ENCODE measurements around the gene WNT7B. TPM values are rescaled to one million over a fixed set of nuclear protein-coding genes. Genes with fewer than 3 reads are reported as not detected.

WNT7B gene
- total and polyA plus RNA-seq, 2 experiments from 2014 or later: 0.10 TPM; not detected in 1

- TF ChIP-seq ZNF462 (CRISPR knock-in tag; IDR thresholded peaks at IDR 0.05): no peak
These were observed 100.6 kb downstream of the WNT7B start (continued) for GRCh38 chr22:45876136-45877035.

DNA sequence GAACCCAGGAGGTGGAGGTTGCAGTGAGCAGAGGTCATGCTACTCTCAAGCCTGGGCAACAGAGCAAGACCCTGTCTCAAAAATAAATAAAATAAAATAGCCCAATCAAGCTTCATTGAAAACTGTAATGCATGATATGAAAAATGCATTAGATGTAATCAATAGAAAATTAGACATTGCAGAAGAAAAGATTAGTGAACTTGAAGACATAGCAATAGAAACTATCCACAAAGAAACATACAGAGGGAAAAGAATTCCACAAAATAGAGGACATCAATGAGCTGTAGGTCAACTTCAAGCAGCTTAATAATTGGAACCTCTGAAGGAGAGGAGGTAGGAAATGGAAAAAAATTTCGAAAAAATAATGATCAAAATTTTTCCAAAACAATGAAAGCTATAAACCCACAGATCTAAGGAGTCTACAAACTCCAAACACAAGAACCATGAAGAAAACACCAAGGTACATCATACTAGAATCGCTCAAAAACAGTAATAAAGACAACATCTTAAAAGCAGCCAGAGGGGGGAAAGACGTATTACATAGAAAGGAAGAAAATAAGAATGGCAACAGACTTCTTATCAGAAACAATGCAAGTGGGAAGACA lies 104.2 kb downstream of the WNT7B start:
- DNase-seq (ENCODE audit: low spot score): no peak
- no peak overlapping the region for H3K27ac Mint-ChIP-seq
- H3K4me2 ChIP-seq: no peak overlapping the region
- H3K27me3 Mint-ChIP-seq (ENCODE audit: insufficient read depth, low read depth, poor library complexity): peaks cover 27% of the 10 kb centered on the region
- no peaks in the 10 kb centered on the region; the same call in 1 of the 2 replicates for H3K4me1 ChIP-seq (ENCODE audit: insufficient read depth)
- no peaks in the 10 kb centered on the region for H3K36me3 ChIP-seq (ENCODE audit: insufficient read depth)
- no peak overlapping the region for H3K27ac ChIP-seq (ENCODE audit: low read depth)
- no peak overlapping the region for H2AFZ ChIP-seq
- peaks cover 15% of the 10 kb centered on the region for H3K4me1 Mint-ChIP-seq
- no peaks in the 10 kb centered on the region for H3K79me2 ChIP-seq (replicated peaks; ENCODE audit: insufficient read depth)
- no peaks in the 10 kb centered on the region; the same call in 1 of the 3 replicates for H3K9me3 Mint-ChIP-seq
- no peaks in the 10 kb centered on the region for H3K9me2 ChIP-seq (ENCODE audit: insufficient read depth)
- H3F3A ChIP-seq (replicated peaks; ENCODE audit: low read depth): no peaks in the 10 kb centered on the region
- no peak overlapping the region for H3K4me3 Mint-ChIP-seq
- ATAC-seq: no peak
- H4K20me1 ChIP-seq (replicated peaks; ENCODE audit: insufficient read depth): no peaks in the 10 kb centered on the region; the same call in 1 of the 2 replicates
- no peaks in the 10 kb centered on the region for H3K36me3 Mint-ChIP-seq (ENCODE audit: low read depth)
- peaks cover 22% of the 10 kb centered on the region for H3K27me3 ChIP-seq (ENCODE audit: insufficient read depth)
- H3K4me3 ChIP-seq: no peak overlapping the region
- no peak for TF ChIP-seq ZNF462 (CRISPR knock-in tag; IDR thresholded peaks at IDR 0.05)
- TF ChIP-seq, protein P1, sequence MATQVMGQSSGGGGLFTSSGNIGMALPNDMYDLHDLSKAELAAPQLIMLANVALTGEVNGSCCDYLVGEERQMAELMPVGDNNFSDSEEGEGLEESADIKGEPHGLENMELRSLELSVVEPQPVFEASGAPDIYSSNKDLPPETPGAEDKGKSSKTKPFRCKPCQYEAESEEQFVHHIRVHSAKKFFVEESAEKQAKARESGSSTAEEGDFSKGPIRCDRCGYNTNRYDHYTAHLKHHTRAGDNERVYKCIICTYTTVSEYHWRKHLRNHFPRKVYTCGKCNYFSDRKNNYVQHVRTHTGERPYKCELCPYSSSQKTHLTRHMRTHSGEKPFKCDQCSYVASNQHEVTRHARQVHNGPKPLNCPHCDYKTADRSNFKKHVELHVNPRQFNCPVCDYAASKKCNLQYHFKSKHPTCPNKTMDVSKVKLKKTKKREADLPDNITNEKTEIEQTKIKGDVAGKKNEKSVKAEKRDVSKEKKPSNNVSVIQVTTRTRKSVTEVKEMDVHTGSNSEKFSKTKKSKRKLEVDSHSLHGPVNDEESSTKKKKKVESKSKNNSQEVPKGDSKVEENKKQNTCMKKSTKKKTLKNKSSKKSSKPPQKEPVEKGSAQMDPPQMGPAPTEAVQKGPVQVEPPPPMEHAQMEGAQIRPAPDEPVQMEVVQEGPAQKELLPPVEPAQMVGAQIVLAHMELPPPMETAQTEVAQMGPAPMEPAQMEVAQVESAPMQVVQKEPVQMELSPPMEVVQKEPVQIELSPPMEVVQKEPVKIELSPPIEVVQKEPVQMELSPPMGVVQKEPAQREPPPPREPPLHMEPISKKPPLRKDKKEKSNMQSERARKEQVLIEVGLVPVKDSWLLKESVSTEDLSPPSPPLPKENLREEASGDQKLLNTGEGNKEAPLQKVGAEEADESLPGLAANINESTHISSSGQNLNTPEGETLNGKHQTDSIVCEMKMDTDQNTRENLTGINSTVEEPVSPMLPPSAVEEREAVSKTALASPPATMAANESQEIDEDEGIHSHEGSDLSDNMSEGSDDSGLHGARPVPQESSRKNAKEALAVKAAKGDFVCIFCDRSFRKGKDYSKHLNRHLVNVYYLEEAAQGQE (IDR thresholded peaks at IDR 0.05; ENCODE audit: unreplicated experiment): no peak

Measured in GM23338 (cell line).